HG02610 (cell line): ENCODE measurements around the gene CPNE5.

Experiments
- ATAC-seq: cut with Tn5 transposase; IDR thresholded peaks from one replicate; pipeline ENCODE4 v1.9.1; 2021; ENCODE audit warnings: mild to moderate bottlenecking, moderate library complexity; ENCODE audit not compliant: unreplicated experiment

Gene CPNE5

DNA sequence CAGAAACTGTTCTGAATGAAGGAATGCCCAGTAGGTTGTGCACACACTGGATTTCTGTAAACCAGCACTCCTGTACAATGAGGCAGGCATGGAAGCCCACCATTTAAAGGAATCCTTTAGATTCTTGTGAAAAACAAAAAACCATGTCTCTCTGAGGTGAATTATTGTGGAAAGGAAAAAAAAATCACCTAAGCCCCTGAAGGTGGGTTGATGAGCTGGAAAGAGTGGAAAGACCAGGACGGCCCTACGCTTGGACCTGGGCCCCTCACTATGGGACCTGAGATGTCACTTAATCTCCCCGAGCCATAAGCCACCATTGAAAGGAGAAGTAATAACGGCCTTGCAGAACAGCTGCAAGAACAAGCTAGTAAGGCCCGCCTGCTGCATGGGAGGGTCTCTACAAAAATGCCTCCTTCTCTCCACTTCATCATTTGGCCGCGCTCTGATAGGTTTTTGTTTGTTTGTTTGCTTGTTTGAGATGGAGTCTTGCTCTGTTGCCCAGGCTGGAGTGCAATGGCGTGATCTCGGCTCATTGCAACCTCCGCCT is 72.8 kb downstream of the CPNE5 start:
- ATAC-seq: no peak

DNA sequence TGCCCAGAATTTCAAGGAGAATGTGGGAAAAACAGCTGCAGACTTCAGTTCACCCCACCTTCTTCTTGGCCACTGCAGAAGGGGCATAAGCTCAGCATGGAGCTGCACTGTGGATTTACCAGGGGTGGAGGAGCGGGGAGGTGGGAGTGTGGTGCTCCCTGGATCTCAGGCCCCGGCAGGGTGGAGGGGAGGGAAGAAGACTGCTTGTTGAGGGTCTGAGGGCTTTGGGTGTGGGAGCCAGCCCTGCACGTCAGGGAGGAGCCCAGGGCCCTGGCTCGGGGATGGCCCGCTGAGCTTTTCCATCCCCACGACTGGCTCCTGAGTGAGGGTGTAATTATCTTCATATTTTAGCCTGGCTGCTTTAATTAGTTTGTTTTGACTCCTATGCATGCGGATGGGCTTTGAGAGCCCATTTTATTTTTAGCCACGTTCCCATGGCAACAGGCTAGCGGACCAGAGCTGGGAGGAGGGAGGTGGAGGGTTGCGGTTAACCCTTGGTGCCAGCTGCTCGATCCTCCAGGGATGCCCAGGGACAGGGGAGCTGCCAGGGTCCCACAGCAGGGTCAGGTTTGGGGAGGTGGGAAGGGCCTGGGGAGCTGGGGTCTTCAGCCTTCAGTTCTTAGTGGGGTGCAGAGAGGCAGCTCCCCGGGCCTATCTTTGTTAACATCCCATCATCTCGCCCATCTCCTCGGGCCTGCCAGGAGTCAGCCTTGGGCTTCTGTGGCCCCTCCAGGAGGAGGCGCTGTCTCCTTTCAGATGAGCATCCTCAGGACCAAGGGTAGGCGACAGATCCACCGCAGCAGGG is 73.4 kb downstream of the CPNE5 start:
- ATAC-seq: peak; percentile 63

DNA sequence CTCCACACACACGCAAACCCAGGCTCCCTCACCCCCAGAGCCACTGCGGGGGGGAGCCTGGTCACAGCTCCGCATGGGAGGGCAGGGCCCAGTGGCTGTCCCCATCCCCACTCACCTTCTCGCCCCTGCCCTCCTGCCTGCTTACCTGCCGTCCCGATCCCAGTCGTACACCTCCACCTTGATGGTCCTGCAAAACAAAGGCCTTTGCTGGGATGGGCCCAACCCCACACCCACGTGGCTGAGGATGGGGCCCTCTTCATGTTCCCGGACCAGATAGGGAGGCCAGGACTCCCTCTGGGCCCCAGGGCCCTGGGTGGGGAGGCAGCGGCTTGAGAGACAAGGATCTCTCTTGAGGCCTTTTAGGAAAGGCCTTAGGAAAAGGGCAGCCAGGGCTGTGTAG is 74.1 kb downstream of the CPNE5 start:
- no peak for ATAC-seq

DNA sequence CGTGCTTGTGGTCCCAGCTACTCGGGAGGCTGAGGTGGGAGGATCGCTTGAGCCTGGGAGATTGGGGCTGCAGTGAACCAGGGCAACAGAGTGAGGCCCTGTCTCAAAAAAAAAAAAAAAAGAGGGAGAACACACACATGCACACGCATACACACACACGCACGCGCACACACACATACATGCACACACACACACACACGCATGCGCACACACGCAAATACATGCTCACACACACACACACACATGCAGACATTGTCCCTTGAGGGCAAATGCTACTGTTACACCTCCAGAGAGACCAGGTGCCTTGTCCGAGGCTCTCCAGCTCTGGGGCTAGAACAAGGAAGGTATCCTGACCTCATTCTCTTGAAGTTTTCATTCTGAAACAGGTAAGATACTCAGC is 77.1 kb downstream of the CPNE5 start:
- ATAC-seq: no peak

GRCh38 chr6:36760685-36761435 is 78.4 kb downstream of the CPNE5 start:
- ATAC-seq: no peak

- ATAC-seq: no peak
These were observed 80.0 kb downstream of the CPNE5 start for GRCh38 chr6:36759148-36759759.

GRCh38 chr6:36758516-36759147 is 80.6 kb downstream of the CPNE5 start:
- ATAC-seq: no peak

DNA sequence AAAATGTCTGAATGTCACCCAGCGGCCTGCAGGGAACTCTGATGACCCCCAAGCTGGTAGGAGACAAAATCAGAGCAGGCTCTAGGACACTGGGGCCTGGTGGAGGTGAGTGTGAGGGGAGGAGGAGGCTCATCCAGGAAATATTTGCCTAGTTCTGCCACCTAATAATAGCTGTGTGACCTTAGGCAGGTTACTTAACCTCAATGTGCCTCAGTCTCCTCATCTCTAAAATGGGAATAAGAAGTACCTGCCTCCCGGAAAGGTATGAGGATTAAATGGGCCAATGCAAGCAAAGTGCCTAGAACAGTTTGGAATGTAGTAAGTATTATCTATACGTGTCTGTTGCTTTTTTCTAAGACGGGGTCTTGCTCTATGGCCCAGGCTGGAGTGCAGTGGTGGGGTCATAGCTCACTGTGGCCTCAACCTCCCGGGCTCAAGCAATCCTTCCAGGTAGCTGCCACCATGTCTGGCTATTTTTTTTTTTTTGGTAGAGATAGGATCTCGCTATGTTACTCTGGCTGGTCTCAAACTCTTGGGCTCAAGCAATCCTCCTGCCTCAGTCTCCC is 81.2 kb downstream of the CPNE5 start:
- ATAC-seq: no peak

- peak; percentile 52 for ATAC-seq
These were observed 82.0 kb downstream of the CPNE5 start for GRCh38 chr6:36757206-36757605.

- ATAC-seq: no peak
These were observed 82.5 kb downstream of the CPNE5 start for GRCh38 chr6:36756786-36757185.

DNA sequence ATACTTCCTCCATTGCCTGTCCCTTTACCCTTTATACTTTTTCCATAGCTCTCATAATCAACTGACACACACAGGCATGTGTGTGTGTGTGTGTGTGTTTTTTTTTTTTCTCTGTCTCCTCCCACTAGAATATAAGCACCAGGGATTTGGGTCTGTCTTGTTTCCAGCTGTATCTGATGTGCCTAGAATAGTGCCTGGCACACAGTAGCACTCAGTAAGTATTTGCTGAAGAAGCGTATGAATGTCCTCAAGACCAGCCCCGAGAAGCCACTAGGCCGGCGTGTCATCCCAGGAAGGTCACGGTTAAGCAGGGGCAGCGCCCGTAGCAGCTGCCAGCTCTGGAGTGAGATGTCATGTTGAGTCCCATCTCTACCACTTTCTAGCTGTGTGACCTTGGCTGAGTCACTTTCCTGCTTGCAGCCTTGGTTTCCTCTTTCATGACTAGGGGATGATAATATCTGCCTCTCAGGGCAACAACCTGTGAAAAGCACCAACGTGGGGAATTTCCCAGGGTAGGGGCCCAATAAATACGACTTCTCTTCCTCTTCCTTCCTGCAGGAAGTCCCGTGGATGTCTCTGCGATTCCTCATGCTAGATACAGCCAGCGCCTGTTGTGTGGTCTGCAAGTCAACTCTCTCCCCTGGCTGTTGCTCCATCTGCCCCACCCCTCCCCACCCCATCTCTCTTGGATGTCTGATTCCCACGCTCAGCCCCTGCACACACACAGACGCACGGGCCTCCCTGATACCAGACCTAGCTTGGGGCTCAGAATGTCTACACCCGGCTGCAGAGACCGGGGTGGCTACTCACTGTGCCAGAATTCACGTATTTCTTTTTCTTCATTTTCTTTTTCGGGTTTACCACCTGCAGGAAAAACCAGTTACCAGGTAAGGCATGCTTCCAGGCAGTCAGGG is 83.6 kb downstream of the CPNE5 start:
- peak; percentile 53 for ATAC-seq

DNA sequence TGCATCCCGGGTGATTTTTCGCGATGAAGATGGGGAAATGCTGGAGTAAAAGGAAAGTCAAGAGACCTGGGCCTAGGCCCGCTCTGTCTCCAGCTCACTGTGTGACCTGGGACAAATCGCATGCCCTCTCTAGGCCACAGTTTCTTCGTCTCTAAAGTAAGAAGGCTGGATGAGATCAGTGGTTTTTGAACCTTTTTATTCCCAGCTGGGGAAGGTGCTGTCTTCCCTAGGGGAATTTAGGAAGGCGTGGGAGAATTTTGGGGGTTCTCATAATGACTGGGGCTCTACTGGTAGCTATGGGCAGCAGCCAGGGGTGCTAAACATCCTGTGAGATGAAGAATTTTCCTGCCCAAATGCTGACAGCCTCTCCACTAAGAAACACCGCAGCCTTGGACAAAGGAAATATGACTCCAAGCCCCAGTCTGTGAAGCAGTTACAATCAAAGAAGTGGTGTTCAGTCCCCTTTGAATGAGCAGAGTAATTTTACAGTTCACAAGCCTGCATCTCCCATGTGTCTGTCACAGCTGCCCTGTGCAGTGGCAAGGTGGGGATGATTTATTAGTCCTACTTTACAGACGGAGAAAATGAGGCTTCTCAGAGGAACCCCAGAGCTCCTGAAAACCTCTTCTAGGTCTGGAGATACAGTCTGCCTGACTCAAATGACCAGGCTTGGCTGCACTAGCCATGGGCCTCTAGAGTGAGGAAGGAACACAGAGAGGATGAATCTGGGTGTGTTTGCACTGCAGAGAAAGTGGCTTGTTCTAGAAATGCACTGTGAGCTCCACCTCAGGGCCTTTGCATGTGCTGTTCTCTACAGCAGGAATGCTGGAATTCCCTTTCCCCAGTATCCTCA is 84.4 kb downstream of the CPNE5 start:
- no peak for ATAC-seq

DNA sequence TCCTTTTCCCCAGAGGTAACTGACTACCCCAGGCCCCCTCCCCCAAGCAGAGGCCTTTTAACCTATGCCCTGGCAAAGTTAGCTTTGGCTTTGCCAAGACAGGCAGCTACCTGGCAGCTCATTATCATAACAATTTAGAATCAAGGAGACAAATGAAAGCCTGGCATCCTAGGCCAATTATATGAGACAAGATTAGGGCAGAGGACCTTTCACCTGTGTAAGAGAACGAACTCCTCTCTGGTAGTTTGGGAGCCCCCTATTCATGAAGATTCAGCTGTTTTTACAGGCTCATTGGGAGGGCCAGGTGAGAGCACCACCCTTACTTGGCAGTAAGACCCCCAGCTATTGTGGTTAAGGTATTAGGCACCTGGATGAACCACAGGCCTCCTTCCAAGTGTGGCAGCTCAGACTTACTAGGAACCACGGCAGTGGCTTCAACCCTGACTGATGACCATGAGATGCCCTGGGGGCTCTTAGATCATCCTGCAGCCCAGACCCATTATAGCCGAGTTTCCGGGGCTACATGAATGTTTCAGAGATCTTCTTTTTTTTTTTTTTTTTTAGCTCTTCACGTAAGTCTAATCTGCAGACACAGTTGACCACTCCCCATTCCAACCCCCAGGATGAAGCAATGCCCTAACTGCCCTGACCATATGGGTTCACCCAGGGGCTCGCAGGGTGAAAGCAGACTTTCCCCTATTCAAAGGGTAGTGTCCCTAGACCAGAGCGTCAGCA is 85.4 kb downstream of the CPNE5 start:
- no peak for ATAC-seq

- ATAC-seq: no peak
These were observed 86.2 kb downstream of the CPNE5 start for GRCh38 chr6:36752886-36753506.

DNA sequence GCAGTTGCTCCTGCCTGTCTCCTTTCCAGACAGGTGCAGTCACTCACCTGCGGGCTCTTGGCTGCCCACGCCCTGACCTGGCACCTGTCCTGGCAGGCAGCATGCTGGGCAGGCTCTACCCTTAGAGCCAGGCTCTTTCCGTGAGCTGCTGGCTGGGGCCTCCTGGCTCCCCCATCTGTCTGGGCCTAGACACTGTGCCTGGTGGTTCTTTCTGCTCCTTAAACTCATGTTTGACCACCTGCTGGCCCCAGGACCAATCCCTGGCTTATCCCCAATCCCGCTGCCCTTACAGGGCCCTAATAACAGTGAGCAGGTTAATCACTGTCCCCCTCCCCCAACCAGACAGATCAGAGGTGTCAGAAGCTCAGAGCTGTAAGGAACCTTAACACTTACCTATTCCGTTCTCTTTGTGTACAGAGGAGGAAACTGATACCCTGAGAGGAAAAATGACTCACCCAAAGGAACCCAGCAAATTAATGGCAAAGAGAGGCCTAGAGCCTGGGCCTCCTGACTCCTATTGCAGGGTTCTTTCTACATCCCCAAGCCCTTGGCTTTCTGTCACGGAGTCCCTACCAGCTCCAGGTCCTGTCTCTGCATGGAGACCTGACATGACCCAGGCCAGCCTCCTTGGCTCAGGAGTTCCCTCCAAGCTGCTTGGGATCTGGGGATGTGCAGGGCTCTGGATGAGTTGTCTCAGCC is 86.9 kb downstream of the CPNE5 start:
- no peak for ATAC-seq

GRCh38 chr6:36751833-36752186 is 87.4 kb downstream of the CPNE5 start:
- ATAC-seq: no peak

GRCh38 chr6:36751091-36751490 is 88.2 kb downstream of the CPNE5 start:
- ATAC-seq: no peak
